A375 (cell line): ENCODE measurements around the gene THADA. TPM values are rescaled to one million over a fixed set of nuclear protein-coding genes. Genes with fewer than 3 reads are reported as not detected.

Experiments used
- small RNA-seq: library from RNA; depleted of rRNA; stranded (forward); fragments of <200 nt; gene quantifications from one replicate; pipeline ENCODE3, GENCODE V24; 2014
- total RNA-seq: library from RNA; depleted of rRNA; stranded (reverse); fragments of >200 nt; shearing (Covaris generic); gene quantifications from 2 replicates; pipeline ENCODE4 v1.2.3, GENCODE V29; 2014; rRNA removed

The THADA gene, protein sequence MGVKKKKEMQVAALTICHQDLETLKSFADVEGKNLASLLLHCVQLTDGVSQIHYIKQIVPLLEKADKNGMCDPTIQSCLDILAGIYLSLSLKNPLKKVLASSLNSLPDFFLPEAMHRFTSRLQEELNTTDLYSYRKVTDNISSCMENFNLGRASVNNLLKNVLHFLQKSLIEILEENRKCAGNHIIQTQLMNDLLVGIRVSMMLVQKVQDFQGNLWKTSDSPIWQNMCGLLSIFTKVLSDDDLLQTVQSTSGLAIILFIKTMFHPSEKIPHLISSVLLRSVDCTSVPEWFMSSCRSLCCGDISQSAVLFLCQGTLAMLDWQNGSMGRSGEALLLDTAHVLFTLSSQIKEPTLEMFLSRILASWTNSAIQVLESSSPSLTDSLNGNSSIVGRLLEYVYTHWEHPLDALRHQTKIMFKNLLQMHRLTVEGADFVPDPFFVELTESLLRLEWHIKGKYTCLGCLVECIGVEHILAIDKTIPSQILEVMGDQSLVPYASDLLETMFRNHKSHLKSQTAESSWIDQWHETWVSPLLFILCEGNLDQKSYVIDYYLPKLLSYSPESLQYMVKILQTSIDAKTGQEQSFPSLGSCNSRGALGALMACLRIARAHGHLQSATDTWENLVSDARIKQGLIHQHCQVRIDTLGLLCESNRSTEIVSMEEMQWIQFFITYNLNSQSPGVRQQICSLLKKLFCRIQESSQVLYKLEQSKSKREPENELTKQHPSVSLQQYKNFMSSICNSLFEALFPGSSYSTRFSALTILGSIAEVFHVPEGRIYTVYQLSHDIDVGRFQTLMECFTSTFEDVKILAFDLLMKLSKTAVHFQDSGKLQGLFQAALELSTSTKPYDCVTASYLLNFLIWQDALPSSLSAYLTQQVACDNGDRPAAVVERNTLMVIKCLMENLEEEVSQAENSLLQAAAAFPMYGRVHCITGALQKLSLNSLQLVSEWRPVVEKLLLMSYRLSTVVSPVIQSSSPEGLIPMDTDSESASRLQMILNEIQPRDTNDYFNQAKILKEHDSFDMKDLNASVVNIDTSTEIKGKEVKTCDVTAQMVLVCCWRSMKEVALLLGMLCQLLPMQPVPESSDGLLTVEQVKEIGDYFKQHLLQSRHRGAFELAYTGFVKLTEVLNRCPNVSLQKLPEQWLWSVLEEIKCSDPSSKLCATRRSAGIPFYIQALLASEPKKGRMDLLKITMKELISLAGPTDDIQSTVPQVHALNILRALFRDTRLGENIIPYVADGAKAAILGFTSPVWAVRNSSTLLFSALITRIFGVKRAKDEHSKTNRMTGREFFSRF (N-terminal part only)
- total RNA-seq, result 38.1 and 72.4 TPM in 2 replicates

DNA sequence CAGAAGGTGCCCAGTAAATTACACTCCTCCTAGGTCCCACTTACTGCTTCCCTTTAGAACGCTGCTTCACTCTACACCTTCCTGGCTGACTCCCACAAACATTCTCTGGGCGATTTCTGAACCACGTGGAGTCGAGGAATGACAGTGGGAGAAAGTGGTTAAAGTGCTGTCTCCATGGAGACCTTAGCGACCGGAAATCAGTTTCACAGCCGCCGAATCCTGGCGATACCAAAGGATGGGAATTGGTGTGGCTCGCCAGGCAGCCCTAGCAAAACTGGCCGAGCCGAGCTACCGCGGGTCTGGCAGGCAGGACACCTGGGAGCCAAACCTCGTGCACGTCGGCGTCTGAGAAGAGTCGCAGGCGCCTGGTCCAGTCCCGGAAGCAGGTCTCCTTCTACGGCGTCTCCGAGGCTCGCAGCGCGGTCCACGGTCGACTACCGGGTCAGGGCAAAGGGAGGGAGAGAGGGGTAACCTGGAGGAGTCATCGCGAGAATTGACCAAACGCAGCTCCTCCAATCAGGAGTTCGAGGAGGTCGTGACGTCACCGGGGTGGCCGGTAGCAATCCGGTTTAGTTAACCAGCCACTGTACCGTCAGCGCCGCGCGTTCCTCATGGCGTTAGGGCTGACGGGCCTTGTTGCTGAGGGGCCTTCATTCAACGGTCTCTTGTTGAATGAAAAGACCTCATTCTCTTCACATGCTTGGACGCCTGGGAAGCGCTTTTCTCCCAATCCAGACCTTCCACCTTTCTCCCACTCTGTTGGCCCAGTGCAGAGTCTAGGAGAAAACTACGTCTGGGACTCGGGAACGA is at the start of gene THADA:
Gene THADA (minus strand): TSS at position 436 of the 810 bp plus-strand sequence. CDS start 3,646 bp downstream, outside the sequence.

DNA sequence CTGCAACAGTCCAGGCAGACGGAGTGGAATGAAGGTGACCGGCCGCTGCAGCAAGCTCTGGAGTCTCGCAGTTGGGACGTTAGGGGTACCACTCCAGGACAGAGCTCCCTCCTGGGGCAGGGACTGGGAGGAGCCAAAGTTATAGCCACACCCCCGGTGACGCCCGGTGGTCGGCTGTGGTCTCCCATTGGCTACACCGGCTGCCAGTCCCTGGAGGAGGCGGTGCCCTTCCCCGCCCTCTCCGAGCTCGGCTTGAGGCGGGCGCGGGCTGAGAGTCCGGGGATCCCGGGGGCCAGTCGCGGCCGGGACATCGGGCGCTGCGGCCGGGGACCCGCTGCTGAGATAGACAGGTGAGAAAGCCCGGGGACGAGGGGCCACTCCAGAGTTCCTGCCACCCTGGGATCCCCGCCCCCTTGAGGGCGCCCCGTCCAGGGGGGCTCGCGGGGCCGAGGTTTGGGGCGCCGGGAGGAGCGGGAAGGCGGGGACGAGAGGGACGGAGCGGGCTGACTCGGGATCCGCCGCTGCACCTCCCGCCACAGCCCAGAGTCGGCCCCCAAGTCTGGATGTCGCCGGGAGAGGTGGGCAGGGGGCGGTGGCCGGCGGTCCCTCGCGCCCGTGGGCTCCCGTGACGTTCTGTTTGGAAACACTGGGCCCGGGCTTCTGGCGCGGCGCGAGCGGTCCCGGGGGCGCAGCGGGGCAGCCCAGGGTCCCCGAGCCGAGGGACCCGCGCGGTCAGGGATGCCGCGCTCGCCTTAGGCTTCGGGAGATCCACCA is 41.4 kb upstream of the THADA start, which contains the start of gene PLEKHH2:
Gene PLEKHH2 (plus strand): TSS at position 231 of the 774 bp plus-strand sequence. CDS start 7,414 bp downstream, outside the sequence.

DNA sequence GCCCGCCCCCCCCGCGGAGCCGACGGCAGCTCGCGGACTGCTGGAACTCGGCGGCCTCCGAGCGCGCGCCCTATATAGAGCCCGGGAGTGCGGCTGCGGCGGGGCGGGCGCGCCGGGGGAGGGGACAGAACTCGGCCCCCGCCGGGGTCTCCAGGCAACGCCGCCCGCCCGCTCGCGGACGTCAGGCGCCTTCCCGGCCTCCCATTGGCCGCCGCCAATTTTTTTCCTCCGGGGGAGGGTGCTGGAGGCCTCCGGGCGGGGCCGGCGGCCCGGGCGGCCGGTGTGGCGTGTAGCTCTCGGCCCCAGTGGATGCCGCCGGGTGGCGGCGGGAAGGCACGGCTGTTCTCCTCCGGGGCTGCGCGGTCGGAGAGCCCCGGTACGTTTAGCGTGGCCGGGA is 369.3 kb downstream of the THADA start, which contains the start of gene ZFP36L2:
Gene ZFP36L2 (minus strand): TSS at position 49 of the 397 bp plus-strand sequence. CDS start 291 bp downstream, outside the sequence.

Small RNA genes within 50 kb of the gene (small RNA-seq; reads per million reads assigned to genes)
- gene RF00019 (not detected), gene RN7SL531P (not detected), gene RNU6-958P (not detected)

Other genes with a start within 250 kb of the THADA start
- gene PLEKHH2, start 41.2 kb upstream of the THADA start, total RNA-seq, result 3.5 and 3.6 TPM in 2 replicates
- 1.1 and 3.3 TPM in 2 replicates for gene C1GALT1C1L, start 80.4 kb upstream of the THADA start, total RNA-seq
- gene DYNC2LI1, start 178.0 kb upstream of the THADA start, total RNA-seq, result 17.2 and 29.1 TPM in 2 replicates
- not detected in 2 replicates for gene ABCG5, start 242.8 kb upstream of the THADA start, total RNA-seq
- gene ABCG8, start 242.9 kb upstream of the THADA start, total RNA-seq, result not detected in 2 replicates